HG02884 (cell line): ENCODE measurements around the gene PLCH2.
"Not testable (repeated sequence)": the region's sequence is repeated elsewhere in the genome, so short reads cannot be mapped to it uniquely, and the experiment has no call there.

Experiments
- ATAC-seq: cut with Tn5 transposase; IDR thresholded peaks from one replicate; pipeline ENCODE4 v1.9.1; 2021; ENCODE audit warnings: mild to moderate bottlenecking, moderate library complexity; ENCODE audit not compliant: unreplicated experiment

Gene PLCH2

GRCh38 chr1:2459102-2459753, 16.9 kb upstream of the PLCH2 start:
- ATAC-seq, result not testable (repeated sequence)

- no peak for ATAC-seq
Measured at GRCh38 chr1:2459757-2460156, 16.3 kb upstream of the PLCH2 start.

- ATAC-seq, result no peak
Measured at GRCh38 chr1:2460203-2460602, 15.9 kb upstream of the PLCH2 start.

- no peak for ATAC-seq
Measured at GRCh38 chr1:2460996-2461751, 14.9 kb upstream of the PLCH2 start.

- ATAC-seq, result no peak
Measured at GRCh38 chr1:2462819-2463218, 13.3 kb upstream of the PLCH2 start.

- ATAC-seq, result no peak
Measured at GRCh38 chr1:2463396-2463795, 12.7 kb upstream of the PLCH2 start.

GRCh38 chr1:2465371-2466269, 10.5 kb upstream of the PLCH2 start:
- no peak for ATAC-seq

- no peak for ATAC-seq
Measured at GRCh38 chr1:2466270-2466665, 9.8 kb upstream of the PLCH2 start.

- no peak for ATAC-seq
Measured at GRCh38 chr1:2466958-2467554, 9.0 kb upstream of the PLCH2 start.

GRCh38 chr1:2468041-2468472, 8.0 kb upstream of the PLCH2 start:
- no peak for ATAC-seq

GRCh38 chr1:2468540-2468939, 7.5 kb upstream of the PLCH2 start:
- ATAC-seq, result no peak

- no peak for ATAC-seq
Measured at GRCh38 chr1:2469103-2469940, 6.8 kb upstream of the PLCH2 start.

- no peak for ATAC-seq
Measured at GRCh38 chr1:2470290-2471158, 5.6 kb upstream of the PLCH2 start.

- no peak for ATAC-seq
Measured at GRCh38 chr1:2471159-2471471, 5.0 kb upstream of the PLCH2 start.

GRCh38 chr1:2471587-2472001, 4.5 kb upstream of the PLCH2 start:
- no peak for ATAC-seq

- ATAC-seq, result no peak
Measured at GRCh38 chr1:2472109-2472508, 4.0 kb upstream of the PLCH2 start.

GRCh38 chr1:2472561-2473177, 3.4 kb upstream of the PLCH2 start:
- ATAC-seq, result no peak

- no peak for ATAC-seq
Measured at GRCh38 chr1:2473198-2473597, 2.9 kb upstream of the PLCH2 start.
